ENCODE results near the gene ARHGAP24. TPM values are rescaled to one million over a fixed set of nuclear protein-coding genes. Genes with fewer than 3 reads are reported as not detected.

Gene ARHGAP24
- total and polyA plus RNA-seq, 4 donors = 1.8 to 15.2 (median 3.3) TPM

DNA sequence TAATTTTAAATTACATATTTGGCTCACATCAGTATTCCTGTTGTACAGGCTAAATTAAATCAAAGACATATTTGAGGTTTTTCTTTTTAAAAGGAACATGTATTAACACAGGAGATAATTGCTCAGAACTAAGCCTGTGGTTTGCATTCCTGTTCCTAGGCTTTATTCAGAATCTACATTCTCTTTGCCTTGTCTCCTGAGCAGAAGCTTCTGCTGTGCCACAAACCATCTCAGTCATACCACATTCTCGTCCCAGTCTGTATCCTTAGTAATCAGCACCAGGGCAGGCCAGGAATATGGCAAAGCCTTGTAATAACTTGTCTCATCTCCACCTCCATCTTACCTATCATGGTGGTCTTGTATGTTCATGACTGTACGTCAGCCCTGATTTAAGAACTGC is 162.8 kb downstream of the ARHGAP24 start:
- Histone ChIP-seq H3K27me3 (ENCODE audit: control insufficient read depth in 4 of 4, insufficient read depth in 4 of 4, low read length in 3 of 4) (no peaks in the 10 kb centered on the region), H3K4me1 (ENCODE audit: control insufficient read depth in 4 of 4, insufficient read depth in 4 of 4, low read length in 3 of 4) (no peaks in the 10 kb centered on the region), H3K9me3 (ENCODE audit: control insufficient read depth in 4 of 4, low read length in 3 of 4) (no peaks in the 10 kb centered on the region), H3K4me3 (ENCODE audit: low read depth in 1 of 3, low read length in 3 of 3) (no peak overlapping the region), H3K27ac (ENCODE audit: low read depth in 1 of 2, low read length in 2 of 2) (no peak overlapping the region), H3K36me3 (ENCODE audit: control insufficient read depth in 4 of 4, insufficient read depth in 3 of 4, low read depth in 1 of 4, low read length in 3 of 4) (no peaks in the 10 kb centered on the region), H3K9ac (ENCODE audit: low read depth in 1 of 2, low read length in 2 of 2) (no peak overlapping the region)
- TF ChIP-seq, protein P1, sequence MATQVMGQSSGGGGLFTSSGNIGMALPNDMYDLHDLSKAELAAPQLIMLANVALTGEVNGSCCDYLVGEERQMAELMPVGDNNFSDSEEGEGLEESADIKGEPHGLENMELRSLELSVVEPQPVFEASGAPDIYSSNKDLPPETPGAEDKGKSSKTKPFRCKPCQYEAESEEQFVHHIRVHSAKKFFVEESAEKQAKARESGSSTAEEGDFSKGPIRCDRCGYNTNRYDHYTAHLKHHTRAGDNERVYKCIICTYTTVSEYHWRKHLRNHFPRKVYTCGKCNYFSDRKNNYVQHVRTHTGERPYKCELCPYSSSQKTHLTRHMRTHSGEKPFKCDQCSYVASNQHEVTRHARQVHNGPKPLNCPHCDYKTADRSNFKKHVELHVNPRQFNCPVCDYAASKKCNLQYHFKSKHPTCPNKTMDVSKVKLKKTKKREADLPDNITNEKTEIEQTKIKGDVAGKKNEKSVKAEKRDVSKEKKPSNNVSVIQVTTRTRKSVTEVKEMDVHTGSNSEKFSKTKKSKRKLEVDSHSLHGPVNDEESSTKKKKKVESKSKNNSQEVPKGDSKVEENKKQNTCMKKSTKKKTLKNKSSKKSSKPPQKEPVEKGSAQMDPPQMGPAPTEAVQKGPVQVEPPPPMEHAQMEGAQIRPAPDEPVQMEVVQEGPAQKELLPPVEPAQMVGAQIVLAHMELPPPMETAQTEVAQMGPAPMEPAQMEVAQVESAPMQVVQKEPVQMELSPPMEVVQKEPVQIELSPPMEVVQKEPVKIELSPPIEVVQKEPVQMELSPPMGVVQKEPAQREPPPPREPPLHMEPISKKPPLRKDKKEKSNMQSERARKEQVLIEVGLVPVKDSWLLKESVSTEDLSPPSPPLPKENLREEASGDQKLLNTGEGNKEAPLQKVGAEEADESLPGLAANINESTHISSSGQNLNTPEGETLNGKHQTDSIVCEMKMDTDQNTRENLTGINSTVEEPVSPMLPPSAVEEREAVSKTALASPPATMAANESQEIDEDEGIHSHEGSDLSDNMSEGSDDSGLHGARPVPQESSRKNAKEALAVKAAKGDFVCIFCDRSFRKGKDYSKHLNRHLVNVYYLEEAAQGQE (IDR thresholded peaks at IDR 0.05) = no peak
- TF ChIP-seq FOXA2 (IDR thresholded peaks at IDR 0.05) = no peak
- TF ChIP-seq, protein P2, sequence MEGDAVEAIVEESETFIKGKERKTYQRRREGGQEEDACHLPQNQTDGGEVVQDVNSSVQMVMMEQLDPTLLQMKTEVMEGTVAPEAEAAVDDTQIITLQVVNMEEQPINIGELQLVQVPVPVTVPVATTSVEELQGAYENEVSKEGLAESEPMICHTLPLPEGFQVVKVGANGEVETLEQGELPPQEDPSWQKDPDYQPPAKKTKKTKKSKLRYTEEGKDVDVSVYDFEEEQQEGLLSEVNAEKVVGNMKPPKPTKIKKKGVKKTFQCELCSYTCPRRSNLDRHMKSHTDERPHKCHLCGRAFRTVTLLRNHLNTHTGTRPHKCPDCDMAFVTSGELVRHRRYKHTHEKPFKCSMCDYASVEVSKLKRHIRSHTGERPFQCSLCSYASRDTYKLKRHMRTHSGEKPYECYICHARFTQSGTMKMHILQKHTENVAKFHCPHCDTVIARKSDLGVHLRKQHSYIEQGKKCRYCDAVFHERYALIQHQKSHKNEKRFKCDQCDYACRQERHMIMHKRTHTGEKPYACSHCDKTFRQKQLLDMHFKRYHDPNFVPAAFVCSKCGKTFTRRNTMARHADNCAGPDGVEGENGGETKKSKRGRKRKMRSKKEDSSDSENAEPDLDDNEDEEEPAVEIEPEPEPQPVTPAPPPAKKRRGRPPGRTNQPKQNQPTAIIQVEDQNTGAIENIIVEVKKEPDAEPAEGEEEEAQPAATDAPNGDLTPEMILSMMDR (IDR thresholded peaks at IDR 0.05; ENCODE audit: low read depth, low read length, missing input control) = no peak
- TF ChIP-seq, protein P3, sequence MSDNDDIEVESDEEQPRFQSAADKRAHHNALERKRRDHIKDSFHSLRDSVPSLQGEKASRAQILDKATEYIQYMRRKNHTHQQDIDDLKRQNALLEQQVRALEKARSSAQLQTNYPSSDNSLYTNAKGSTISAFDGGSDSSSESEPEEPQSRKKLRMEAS (IDR thresholded peaks at IDR 0.05) = no peak
- TF ChIP-seq EGR1 (IDR thresholded peaks at IDR 0.05; ENCODE audit: low read depth in 2 of 2) = no peak
- TF ChIP-seq TAF1 (conservative IDR thresholded peaks at IDR 0.05) = no peak
- no peak for TF ChIP-seq SP1 (IDR thresholded peaks at IDR 0.05)
- no peak for TF ChIP-seq NR2F2 (IDR thresholded peaks at IDR 0.05)
- 85% methylated on average over 2 of the region's 2 CpGs for WGBS
- no peak for DNase-seq (ENCODE audit: low spot score)

DNA sequence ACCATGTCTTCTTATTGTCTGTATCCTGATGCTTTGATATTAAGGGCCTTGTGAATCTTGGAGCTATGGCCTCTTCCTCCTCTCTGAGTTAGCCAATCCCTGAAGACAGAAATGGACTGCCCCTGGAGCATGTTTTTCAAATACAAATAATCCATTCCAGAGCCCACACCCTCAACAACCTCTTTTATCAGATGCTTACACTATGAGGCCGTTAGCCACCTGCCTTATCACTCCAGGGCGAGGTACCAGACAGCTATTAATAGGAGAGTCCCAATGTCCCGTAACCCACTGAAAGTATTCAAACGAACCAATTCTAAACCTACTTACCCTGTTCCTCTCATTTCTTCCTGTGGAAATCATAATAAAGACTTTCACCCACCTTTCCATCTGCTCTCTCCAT is 165.0 kb downstream of the ARHGAP24 start:
- H3K9ac ChIP-seq (ENCODE audit: low read depth in 1 of 2, low read length in 2 of 2) = no peak overlapping the region
- DNase-seq (ENCODE audit: low spot score) = no peak
- no peaks in the 10 kb centered on the region for H3K4me1 ChIP-seq (ENCODE audit: control insufficient read depth in 4 of 4, insufficient read depth in 4 of 4, low read length in 3 of 4)
- no peak overlapping the region for H3K4me3 ChIP-seq (ENCODE audit: low read depth in 1 of 3, low read length in 3 of 3)
- no peaks in the 10 kb centered on the region for H3K27me3 ChIP-seq (ENCODE audit: control insufficient read depth in 4 of 4, insufficient read depth in 4 of 4, low read length in 3 of 4)
- no peaks in the 10 kb centered on the region for H3K9me3 ChIP-seq (ENCODE audit: control insufficient read depth in 4 of 4, low read length in 3 of 4)
- 75% methylated on average over 4 of the region's 4 CpGs for WGBS
- no peaks in the 10 kb centered on the region for H3K36me3 ChIP-seq (ENCODE audit: control insufficient read depth in 4 of 4, insufficient read depth in 3 of 4, low read depth in 1 of 4, low read length in 3 of 4)
- TF ChIP-seq TAF1 (conservative IDR thresholded peaks at IDR 0.05) = no peak
- TF ChIP-seq EGR1 (IDR thresholded peaks at IDR 0.05; ENCODE audit: low read depth in 2 of 2) = no peak
- TF ChIP-seq, protein P4, sequence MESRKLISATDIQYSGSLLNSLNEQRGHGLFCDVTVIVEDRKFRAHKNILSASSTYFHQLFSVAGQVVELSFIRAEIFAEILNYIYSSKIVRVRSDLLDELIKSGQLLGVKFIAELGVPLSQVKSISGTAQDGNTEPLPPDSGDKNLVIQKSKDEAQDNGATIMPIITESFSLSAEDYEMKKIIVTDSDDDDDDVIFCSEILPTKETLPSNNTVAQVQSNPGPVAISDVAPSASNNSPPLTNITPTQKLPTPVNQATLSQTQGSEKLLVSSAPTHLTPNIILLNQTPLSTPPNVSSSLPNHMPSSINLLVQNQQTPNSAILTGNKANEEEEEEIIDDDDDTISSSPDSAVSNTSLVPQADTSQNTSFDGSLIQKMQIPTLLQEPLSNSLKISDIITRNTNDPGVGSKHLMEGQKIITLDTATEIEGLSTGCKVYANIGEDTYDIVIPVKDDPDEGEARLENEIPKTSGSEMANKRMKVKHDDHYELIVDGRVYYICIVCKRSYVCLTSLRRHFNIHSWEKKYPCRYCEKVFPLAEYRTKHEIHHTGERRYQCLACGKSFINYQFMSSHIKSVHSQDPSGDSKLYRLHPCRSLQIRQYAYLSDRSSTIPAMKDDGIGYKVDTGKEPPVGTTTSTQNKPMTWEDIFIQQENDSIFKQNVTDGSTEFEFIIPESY (IDR thresholded peaks at IDR 0.05) = no peak
- no peak for TF ChIP-seq YY1 (IDR thresholded peaks at IDR 0.05)
- TF ChIP-seq, protein P3 (IDR thresholded peaks at IDR 0.05) = no peak
- H3K27ac ChIP-seq (ENCODE audit: low read depth in 1 of 2, low read length in 2 of 2) = no peak overlapping the region

Data from liver (tissue), 9 donors.